Fibroblast of pulmonary artery (primary cell): ENCODE measurements around the gene ITGA5.

ENCODE experiments used
- DNase-seq: peaks from one replicate; pipeline ENCODE4 v3.0.0-alpha.2; 2010; ENCODE audit warnings: low read depth
- H3K4me3 ChIP-seq: replicated peaks from 2 replicates; pipeline ENCODE4 v1.5.1; 2011; ENCODE audit warnings: low read depth, mild to moderate bottlenecking, control low read depth, low read length, moderate library complexity
- CTCF ChIP-seq: IDR thresholded peaks from 2 replicates; pipeline ENCODE4 v1.5.1; 2011; ENCODE audit warnings: mild to moderate bottlenecking, control low read depth, low read length, inconsistent platforms; ENCODE audit errors: missing control alignments

ITGA5 gene

DNA sequence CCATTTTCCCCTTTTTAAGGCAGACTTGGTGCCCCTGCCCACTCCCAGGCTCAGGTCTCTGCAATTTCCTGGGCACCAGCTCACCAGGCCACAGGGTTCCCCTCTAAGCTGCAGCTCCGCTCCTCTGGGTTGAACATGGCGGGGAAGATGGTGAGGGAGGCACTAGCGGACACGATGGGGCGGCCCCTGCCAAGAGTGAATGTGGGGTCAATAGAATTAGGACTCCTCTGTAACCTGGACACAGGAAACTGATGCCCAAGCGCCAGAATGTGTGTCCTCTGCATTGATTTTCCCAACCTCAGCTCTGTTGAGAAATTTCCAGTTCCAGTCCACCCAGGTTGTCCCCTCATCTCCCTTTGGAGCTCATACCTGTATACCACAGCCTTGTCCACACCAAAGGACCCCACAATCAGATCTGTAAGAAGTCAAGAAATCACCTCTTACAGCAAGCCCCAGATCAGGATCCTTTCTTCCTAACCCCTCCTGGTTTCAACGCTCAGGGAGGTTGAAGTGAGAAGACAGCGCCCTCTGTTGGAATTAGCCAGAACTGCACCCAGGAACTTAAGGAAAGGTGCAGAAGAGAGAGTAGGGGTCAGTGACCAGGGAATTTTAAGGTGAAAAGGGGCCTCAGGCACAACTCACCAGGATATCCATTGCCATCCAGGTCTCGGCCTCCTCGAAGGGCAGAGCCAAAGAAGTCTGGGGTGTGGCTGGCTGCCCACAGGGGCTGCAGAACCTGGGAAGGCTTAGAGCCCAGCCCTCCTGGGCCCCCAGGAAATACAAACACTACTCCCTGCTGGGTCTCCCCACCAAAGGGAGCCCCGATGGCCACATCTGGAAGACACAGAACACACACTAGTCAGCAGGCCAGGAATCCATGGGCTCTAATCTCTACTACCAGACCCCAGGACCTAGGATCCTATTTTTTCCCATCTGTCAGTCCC, 14.7 kb downstream of the ITGA5 start:
- peak; percentile 76 for DNase-seq
- peak; percentile 99 for TF ChIP-seq CTCF
- H3K4me3 ChIP-seq, result no peak overlapping the region

- DNase-seq, result no peak
- TF ChIP-seq CTCF, result no peak
- no peak overlapping the region for H3K4me3 ChIP-seq
Measured at GRCh38 chr12:54401119-54401518, 17.9 kb downstream of the ITGA5 start.

- no peak overlapping the region for H3K4me3 ChIP-seq
- DNase-seq, result peak; percentile 89
- TF ChIP-seq CTCF, result peak; percentile 100
Measured at GRCh38 chr12:54398995-54399793, 19.9 kb downstream of the ITGA5 start.

GRCh38 chr12:54398218-54398617, 20.8 kb downstream of the ITGA5 start:
- H3K4me3 ChIP-seq, result no peak overlapping the region
- no peak for TF ChIP-seq CTCF
- DNase-seq, result no peak

- no peak for DNase-seq
- no peak overlapping the region for H3K4me3 ChIP-seq
- TF ChIP-seq CTCF, result no peak
Measured at GRCh38 chr12:54397157-54397556, 21.9 kb downstream of the ITGA5 start.

DNA sequence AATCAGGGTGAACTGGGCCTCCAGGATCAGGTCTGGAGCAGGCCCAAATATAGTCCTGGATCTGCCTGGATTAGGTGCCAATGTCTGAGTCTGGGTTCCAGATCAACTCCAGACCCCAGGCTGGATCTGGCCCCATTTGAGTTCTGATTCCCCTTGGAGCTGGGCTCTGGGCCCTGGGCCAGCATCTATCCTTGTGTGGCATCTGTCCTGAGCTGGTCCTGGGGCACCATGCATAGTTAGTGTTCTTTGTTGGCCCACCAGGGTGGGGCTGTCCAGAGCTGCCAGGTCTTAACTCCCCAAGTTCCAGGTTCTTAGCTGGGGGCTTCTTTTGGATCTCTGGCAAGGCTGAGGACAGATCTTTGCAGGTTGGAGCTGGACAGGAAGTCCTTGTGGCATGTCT, 23.5 kb downstream of the ITGA5 start:
- DNase-seq, result no peak
- TF ChIP-seq CTCF, result no peak
- H3K4me3 ChIP-seq, result no peak overlapping the region
